GM23248 (cell line): ENCODE data around the gene ADGRG4.

ENCODE experiments used
- EZH2 ChIP-seq: fragments of 200-600 bp; sonication (generic); IDR thresholded peaks from 2 replicates; pipeline ENCODE4 v1.6.1; 2018; ENCODE audit warnings: antibody characterized with exemption, mild to moderate bottlenecking; ENCODE audit not compliant: insufficient read depth, poor library complexity, severe bottlenecking
- EZH2phosphoT487 ChIP-seq: fragments of 200-600 bp; sonication (generic); IDR thresholded peaks from 2 replicates; pipeline ENCODE4 v1.6.1; 2018; ENCODE audit warnings: antibody characterized with exemption, moderate library complexity, mild to moderate bottlenecking, low read depth; ENCODE audit not compliant: insufficient read depth

GRCh38 chrX:136291824-136292223 is 8.9 kb upstream of the ADGRG4 start:
- TF ChIP-seq EZH2 (no peak), EZH2phosphoT487 (no peak)
